T1000 (cell line): Measurements from ENCODE around the gene GDF7.
A peak's percentile ranks its signal among the peaks of the same experiment; 100 is the strongest.

ENCODE experiments used
- DNase-seq: peaks from one replicate; lab custom pipeline; 2025; ENCODE audit warnings: mixed read lengths; lab: John Stamatoyannopoulos, UW

The GDF7 gene

DNA sequence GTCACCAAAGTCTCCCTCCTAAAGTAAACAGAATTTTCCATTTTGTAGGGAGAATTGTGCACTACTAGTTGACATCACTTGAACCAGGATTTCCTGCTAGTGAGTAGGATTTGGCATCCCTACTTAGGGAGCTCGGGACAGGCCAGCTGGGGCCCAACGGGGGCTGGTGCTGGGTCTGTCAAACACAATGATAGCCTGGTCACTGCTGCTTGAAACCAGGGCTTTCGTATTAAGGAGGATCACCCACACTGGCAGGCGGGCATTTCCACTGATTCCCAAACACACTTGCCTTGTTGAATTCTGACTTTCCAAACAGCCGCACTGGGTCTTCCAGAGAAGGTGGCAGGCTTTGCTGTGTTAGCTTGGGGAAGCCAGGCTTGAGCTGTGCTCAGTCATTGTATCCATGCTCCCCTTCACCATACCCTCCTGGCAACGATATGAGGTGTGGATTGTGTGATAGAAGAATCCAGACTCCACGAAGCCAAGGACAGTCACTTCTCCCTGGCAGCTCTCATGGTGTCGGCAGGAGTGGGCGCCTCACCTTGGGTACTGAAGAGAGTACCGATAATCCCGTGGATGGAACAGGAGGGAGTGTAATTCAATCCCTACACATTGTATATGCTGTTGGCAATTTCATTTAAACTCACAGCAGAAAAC is 7.5 kb downstream of the GDF7 start:
- no peak for DNase-seq

DNA sequence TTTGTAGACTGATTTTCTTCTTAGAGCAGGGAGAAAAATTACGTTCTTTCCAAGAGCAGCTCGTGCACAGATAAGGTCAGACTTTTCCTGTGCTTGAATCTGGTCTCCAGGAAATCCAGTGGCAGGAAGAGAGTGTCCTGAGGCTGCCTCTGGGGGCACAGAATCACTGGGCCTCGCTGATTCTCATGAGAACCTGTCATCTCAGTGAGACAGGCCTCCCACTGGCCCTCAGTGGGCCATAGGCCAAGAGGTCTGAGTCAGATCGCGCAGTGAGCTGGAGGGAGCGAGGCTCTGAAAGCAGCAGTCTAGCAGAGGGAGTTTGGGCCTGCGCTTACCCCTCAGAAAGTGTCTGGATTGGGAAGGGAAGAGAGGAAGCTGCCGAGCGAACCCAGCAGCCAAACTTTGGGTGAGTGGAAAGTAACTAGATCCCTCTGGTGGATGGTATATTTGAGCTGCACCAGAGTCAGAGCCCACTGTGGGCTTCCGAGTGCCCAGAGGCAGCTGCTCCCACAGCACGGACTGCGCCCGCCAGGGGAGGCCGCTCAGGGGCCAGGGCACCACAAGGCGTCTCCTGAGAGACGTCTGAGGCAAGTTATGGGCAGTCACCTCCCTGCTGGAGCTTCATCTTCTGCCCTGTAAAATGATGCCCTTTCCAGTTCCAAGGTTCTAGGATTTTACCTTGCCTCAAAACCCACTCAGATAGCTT is 8.2 kb downstream of the GDF7 start:
- peak; percentile 45 for DNase-seq

DNA sequence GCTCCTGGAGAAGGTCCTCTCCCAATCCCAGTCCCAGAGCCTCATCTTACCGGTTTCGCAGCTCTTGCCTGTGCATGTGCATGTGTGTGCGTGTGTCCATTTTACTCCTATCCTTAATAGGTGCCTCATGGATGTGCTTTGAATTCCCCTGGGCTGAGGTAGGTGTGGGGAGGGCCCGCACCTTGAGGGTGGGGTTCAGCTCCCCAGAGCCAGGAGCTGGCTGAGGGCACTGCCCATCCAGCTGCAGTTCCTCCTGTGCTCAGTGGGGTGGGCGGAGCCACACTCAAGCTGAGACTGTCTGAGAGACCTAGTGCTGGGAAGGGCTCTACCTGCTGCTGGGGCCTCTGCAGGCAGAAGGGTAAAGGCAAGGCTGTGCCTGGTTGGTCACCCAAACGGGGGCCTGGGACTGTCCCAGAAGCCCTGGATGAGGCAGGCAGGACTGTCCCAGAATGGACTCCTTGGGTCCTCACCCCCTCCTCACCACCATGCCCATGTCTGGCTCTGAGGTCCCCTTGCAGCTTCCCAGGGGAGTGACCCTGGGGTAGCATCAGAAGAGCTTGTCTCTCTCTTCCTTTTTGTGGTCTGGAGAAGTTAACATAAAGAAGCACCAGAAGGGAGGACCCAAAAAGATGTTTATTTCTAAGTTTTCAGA is 8.9 kb downstream of the GDF7 start:
- no peak for DNase-seq

DNA sequence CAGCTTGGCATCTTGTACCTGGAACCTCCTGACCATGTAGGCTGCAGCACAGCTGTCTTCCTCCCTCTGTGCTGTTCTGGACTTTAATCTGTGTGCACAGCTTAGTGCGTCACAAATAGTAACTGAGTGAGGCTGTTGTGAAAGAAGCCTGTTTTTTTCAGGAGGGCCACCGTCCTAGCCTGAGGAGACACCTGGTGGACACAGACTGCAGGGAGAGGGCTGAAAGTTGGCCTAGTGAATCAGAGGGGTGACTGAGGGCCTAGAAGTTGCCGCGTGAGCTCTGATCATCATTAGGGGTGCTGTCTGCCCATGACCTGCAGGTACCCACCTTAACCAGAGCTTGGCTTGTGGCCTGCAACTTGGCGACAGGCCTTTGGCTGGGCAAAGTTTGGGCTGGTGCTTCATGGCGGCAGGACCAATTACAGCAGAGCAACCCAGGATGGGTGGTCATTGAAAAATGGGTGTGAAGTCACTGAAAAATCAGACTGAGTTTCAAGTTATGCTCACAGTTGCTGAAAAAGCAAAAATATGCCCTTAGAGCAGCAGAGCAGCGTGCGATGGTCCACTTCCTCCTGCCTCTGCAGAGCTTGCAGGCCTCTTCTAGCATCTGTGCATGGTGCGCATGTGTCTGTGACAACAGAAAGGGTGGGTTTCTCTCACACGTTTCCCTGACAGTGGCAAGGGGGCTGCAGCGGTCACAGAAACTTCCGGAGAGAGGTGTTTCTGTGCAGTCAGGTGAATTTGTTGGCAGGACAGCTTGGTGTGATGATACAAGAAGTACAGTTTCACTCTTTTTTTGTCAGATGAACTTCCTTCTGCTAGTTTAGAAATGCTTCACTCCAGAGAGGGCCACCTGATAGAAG is 9.6 kb downstream of the GDF7 start:
- DNase-seq: no peak

DNA sequence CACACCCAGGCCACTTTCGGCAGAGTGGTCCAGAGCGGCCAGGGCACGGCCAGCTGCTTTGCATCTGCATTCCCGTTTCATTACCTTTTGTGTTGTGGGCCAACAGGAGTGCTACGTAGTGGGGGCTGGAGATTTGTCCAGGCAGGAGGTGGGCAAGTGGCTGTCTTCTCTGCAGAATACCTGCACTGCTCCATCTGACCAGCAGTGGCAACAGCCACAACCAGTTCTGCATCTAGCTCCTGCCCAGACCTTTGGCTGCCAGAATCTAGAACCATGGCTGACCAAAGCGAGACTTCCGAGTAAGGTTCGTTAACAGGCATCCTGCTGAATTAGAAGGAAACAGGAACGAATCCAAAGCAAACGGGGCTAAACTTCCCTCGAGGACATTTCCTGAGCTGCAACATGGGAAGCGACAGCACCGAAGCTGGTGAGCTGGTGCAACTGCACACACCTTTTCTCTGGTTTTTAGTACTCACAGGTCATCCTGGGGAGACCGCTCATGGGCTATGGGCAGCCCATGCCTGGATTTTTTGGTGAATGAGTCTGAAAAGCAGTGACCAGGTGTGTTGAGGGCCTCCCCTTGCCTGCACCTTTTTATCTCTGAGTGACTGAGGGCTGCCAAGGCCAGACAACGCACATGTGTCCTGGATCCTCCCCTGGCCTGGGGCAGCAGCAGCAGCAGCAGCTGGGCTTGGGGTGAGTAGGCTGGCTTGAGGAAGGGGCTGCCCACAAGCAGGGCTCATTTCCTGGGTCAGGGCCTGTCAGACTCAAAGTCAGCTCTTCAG is 10.5 kb downstream of the GDF7 start:
- DNase-seq: no peak

DNA sequence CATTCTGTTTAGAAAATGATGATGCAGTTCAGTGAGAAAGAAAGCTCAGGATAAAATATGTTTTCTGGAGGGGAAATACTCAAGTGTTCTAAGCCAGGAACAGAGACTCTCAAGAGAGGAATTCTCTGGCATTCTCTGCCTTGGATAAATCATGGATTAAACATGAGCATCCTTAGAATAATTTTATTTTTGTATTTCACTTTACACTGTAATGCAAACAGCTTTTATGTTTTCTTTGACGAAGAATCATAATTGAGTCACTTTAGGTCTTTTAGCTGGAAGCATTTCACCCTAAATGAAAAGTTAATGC is 11.1 kb downstream of the GDF7 start:
- DNase-seq: no peak

DNA sequence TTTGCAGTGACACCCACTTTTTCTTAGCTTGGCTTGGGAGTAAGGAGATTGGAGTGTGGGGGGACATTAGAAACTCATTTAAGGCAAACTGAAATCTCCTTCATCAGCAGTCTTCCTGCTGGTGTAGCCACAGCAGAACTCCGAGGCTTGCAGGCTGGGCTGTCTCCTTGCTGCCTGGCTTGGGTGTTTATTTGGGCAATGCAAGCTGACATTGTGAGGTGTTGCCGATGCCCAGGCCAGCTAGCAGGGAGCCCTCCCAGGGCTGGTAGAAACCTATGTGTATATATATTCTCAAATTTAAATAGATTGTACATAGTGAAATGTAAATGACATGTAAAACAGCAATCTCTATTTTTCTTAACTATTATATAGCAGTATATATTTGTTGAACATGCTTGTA is 11.8 kb downstream of the GDF7 start:
- no peak for DNase-seq

DNA sequence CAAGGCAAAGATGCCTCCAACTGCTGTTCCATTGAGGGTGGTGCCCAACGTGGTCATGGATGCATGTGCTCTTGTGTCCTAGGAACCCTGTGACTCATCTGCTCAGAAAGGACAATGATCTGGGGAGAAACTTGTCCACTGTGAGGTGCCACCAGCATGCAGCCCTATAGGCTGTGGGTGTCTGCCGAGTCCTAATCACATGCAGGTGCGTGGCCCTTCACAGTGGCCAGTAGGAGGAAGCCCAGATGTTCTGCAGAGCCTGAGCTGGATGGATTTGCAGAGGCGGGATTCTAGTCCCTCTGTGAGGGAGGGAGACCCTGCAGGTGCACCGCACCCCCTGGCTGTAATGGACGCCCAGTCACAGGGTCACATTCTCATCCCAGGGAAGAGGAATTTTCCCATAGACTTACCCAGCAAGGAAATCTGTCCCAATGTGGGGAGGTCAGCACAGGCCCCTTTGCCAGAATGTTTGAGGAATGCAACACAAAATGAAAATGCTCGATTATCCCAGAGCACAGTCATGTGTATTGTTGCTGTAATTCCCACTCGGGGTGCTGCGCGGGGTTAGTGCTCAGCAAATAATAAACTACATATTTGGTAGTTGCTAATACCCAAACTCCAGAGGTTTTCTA is 13.9 kb downstream of the GDF7 start:
- no peak for DNase-seq

DNA sequence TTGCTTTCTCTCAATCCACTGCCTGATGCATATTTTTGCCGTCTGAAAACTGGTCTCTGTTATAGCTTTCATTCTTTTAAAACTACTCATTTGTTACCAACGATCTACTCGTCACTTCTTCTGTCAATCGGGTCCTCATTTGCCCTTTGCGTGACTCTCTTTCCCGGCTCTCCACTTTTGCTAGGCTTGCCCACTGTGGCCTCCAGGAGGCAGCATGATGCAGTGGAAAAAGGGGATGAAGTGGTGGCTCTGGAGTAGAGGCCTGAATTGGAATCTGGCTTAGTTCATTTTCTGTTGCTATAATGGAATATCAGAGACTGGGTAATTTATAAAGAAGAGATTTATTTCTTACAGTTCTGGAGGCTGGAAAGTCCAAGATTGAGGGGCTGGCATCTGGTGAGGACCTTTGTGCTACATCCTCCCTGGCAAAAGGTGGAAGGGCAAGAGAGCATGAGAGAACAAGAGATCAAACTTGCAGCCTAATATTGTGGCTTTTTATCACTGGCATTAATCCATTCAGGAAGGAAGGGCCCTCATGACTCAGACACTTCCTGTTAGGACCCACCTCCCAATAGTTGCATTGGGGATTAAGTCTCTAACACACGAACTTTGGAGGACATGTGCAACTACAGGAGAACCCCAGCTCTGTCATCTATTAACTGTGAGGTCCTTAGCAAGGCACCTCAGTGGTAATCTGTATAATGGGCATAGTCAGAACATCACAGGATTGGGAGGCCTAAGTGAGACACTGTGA is 15.4 kb downstream of the GDF7 start:
- no peak for DNase-seq

DNA sequence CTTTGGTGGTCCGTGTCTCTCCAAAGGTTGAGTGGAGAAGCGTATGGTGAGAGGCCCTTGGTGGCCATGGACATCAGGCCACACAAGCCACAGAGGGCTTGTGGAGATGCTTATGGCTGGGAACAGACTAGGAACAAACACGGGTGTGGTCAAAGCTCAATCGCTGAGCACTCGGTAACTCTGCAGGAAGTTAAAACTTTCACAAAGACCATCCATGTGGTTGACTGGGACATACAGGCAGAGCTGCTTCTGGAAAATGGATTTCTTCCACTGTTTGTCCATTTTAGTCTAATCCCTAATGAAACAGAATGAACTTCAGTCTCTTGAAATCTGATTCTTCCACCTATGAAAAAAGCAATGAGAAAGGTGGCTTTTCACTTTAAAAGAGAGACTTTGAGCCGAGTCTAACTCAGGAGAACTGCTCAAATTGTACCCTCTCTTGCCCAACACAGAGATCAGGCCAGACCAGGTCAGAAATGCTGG is 17.7 kb downstream of the GDF7 start:
- DNase-seq: no peak

DNA sequence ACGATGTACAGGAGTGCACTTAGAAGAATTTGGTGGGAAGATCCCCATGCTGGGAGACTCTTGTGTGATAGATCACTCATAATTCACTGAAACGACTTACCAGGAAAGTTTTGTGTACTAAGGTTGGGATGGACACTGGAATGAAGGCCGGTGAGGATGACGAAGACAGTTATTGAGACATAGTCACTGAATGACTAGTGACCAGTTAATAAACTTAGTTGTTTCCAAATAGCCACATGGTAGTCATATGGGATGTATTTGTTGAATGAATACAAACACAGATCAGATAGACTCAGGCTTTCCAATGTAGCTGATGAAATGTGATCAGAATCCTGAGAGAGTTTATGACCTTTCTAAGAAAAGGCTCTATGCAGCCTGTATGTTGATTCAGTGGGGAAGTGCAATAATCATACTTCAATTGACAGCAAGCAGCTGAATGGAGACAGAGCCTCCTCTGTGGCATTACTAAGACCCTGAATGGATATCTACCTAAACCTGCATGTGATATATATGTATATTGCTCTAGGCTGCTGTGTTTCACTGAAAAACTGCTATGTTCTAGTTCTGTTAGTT is 20.4 kb downstream of the GDF7 start:
- DNase-seq: no peak

DNA sequence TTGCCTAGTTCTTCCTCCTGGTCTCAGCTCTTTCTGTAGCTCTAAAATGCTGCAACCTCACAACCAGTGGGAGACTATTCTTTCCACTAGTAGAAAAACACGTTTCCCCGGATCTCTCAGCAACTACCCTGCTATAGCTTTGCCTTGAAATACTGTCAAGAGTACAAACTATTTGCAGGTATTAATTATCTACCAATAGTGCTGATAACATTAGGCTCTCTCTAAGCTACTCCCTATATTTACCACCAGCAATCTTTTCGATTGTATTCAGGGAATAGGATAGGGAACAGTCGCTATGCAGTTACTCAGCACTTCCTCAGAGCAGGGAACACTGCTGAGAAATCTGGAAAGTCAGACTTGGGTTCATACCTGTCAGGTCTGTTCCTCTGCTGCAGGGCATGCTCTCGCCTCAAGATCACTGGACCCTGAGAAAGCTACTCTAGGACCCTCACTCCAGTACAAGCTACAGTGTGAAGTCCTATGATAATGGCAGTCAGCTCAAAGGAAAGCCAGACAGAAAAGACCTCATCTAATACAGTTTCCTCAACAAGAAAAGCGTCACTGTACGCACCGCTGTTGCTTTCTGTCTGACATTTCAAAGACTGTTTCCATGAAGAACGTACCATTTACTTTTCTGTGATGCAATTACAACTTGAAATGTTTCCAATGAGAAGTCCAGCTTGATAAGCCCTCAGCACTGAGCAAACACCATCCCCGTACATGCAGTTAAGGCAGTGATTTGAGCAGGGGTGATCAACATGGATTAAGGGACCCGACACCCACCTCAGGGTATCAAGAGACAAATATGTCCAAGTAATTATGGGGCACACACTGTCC is 22.7 kb downstream of the GDF7 start:
- no peak for DNase-seq

DNA sequence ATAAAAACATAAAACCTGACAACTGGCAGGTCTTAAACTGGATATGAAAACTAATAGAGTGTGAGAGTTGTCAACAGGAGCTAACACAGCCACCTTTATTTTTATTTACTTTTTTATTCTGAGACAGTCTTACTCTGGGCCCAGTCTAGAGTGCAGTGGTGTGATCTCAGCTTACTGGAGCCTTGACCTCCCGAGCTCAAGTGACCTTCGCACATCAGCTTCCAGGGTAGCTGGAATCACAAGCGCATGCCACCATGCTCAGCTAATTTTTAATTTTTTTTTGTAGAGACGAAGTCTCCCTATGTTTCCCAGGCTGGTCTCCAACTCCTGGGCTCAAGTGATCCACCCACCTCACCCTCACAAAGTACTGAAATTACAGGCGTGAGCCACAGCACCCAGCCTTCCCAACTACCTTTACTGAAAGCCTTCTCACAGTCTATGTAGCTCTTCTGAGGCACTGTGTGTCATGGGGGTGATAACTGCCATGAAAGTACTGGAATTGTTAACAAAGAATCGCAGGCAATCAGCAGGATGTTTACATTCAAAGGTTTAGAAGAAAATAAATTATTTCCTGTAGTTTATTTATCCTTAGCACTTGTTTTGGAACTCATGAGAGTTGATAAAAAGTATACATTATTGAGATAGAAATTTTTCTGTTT is 24.3 kb downstream of the GDF7 start:
- DNase-seq: no peak

DNA sequence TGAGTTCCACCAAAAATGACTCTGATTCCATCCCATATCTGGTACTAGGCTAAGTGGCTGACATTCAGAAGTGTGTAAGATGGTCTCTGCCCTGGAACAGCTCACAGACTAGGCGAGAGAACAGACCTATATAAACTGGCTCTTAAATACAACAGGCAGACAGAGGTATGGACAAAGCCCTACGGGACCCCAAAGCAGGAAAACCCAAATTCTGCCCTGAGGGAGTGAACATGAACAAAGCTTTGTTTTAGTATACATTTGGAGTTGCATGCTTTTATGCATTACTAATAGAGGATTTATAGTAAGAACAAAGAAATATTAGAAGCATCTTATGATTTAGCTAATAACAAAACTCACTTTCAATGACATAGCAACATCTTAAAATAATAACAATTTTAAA is 25.1 kb downstream of the GDF7 start:
- DNase-seq: no peak

DNA sequence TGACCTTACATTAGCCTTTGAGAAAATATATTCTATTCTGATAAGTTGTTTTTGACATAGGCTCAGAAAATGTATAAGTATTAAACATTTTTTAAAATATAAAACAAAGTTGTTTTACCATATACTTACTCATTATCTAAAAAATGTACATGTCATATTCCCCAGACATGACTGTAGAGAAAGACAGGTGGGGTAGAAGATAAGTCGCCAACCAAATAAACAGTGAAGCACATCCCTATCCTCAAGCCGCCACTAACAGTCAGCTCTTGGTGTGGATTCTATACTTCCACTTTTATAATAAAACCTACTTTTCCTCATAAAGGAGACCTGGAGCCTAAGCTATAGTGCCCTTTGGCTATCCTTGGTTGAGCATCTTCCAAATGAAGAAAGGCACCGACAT is 26.4 kb downstream of the GDF7 start:
- no peak for DNase-seq

DNA sequence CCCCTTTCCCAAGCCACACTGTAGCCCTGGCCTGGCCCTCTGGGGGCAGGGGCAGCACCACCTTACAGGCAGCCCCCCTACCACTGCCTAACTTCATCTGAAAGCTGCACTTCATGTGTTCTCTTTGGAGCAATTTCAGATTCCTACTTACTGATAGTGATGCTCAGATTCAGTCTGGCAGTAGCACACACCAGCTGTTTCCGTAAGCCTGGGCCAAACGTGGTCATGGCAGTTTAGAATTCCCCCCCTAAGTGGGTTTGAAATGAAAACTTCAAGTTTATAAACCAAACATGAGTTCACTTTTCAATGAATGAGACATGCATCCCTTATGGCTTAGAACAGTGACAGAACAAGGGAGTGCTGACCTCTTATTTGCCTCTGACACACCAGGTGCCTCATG is 29.4 kb downstream of the GDF7 start:
- no peak for DNase-seq

DNA sequence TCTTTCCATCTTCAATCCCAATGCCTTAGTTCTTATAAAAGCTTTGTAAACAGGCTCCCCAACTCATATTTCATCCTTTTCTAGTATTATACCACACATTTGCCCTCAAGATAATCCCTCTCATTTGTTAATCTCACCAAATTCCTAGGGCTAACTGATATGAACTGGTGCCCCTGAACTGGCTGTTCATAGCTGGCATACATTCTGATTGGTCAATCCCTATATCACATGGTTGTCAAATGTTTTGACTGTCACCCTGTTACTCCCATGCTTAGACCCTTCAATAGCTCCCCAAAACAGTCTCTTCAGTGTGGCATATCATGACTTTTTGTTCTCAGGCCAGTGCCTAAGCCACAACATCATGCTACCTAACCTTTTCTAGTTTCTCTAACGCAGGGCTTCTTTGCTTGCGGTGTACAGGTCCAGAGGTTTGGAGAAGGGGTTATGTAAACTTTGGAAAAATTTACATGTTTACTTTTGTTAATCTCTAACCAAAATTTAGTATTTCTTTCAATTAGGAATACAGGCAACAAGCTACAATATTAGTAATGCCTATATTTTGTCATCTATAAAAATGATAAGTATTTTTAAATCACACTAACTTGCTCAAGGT is 30.5 kb downstream of the GDF7 start:
- no peak for DNase-seq

DNA sequence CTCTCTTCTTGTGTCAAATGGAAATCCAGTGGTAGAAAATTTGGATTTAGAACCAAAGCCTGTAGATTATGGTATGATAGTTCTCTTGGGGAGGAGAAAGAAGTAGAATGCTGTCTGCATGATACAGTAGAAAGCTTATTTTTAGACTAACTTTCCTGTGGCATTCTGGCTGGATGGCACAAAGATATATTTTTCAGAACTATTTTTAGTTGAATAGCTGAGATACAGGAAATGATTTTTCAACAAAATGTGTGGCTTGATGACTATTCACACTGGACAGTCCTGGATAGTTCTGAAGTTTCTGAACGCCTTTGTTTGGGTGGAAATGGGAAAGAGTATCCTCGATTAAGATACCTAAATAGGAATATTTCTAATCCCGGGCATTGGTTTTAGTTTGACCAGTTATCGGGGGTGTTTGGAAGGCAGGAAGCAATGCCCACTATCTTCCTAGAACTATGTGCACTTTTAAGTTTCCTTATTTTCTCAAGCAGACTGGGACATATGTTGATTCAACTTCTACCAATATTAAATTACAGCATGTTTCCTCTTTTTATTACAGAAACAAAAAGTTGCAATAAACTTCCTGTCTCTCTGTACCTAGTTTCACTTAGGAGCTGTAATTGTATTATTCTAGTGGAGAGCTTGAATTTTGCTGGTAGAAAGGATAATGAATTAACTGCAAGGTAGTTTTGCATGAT is 32.1 kb downstream of the GDF7 start:
- DNase-seq: no peak
